Common myeloid progenitor, CD34-positive (primary cell): ENCODE results near the gene FCF1.

Source experiments
- CTCF ChIA-PET: fragments of 350-600 bp; sonication (Branson Sonifier 250); formaldehyde crosslinking; loops from one replicate; lab custom pipeline; 2021; ENCODE audit warnings: antibody characterized with exemption; lab: Charles Lee
- POLR2A ChIA-PET: fragments of 350-600 bp; sonication (Branson Sonifier 250); formaldehyde crosslinking; loops from one replicate; lab custom pipeline; 2021; ENCODE audit warnings: antibody characterized with exemption; lab: Charles Lee
- DNase-seq, 3 donors: peaks; one replicate each; pipeline versions ENCODE4 v3.0.0 to v3.0.0-alpha.2; 2013
- H3K27ac ChIP-seq, 2 experiments: 1 replicate in 1 of 2; 2 replicates in 1 of 2; pipeline ENCODE4 v1.7.0; 2013; ENCODE audit warnings: inconsistent platforms in 2 of 2, low read length in 2 of 2, mild to moderate bottlenecking in 2 of 2, low read depth in 1 of 2, moderate library complexity in 1 of 2; ENCODE audit not compliant: severe bottlenecking in 2 of 2, insufficient read depth in 1 of 2, poor library complexity in 1 of 2
- H3K27me3 ChIP-seq, 5 experiments: replicated peaks in 2 of 5; 1 replicate in 3 of 5; 2 replicates in 2 of 5; pipeline versions ENCODE4 v1.6.1 to v1.7.0; 2013; ENCODE audit warnings: low read length in 4 of 5, mild to moderate bottlenecking in 2 of 5, moderate library complexity in 2 of 5, inconsistent platforms in 1 of 5; ENCODE audit not compliant: insufficient read depth in 5 of 5, control insufficient read depth in 4 of 5
- H3K36me3 ChIP-seq, 4 experiments: 1 replicate in 2 of 4; 2 replicates in 2 of 4; pipeline versions ENCODE4 v1.6.1 to v1.7.0; 2013; ENCODE audit warnings: low read length in 3 of 4, control low read depth in 1 of 4, mild to moderate bottlenecking in 1 of 4; ENCODE audit not compliant: control insufficient read depth in 4 of 4, insufficient read depth in 4 of 4
- H3K4me1 ChIP-seq, 4 experiments: 1 replicate in 3 of 4; 2 replicates in 1 of 4; pipeline versions ENCODE4 v1.6.1 to v1.7.1; 2013; ENCODE audit warnings: low read length in 3 of 4, mild to moderate bottlenecking in 3 of 4, control low read depth in 1 of 4, inconsistent platforms in 1 of 4, moderate library complexity in 1 of 4; ENCODE audit not compliant: control insufficient read depth in 4 of 4, insufficient read depth in 4 of 4; ENCODE audit errors: control extremely low read depth in 1 of 4
- H3K4me3 ChIP-seq, 7 experiments: 1 replicate in 4 of 7; 2 replicates in 3 of 7; pipeline versions ENCODE4 v1.5.1 to v1.7.0; 2013; ENCODE audit warnings: mild to moderate bottlenecking in 7 of 7, low read length in 6 of 7, moderate library complexity in 6 of 7, inconsistent platforms in 2 of 7, low read depth in 2 of 7, control low read depth in 1 of 7; ENCODE audit not compliant: insufficient read depth in 4 of 7, control insufficient read depth in 1 of 7; ENCODE audit errors: extremely low read depth in 1 of 7
- H3K9me3 ChIP-seq, 5 experiments: 1 replicate in 4 of 5; 2 replicates in 1 of 5; pipeline versions ENCODE4 v1.6.1 to v1.7.1; 2013; ENCODE audit warnings: low read length in 4 of 5, mild to moderate bottlenecking in 2 of 5, inconsistent platforms in 1 of 5, low read depth in 1 of 5, moderate library complexity in 1 of 5; ENCODE audit not compliant: control insufficient read depth in 4 of 5, insufficient read depth in 2 of 5; ENCODE audit errors: control extremely low read depth in 1 of 5
- WGBS: methylation state at CpG from one replicate; pipeline ENCODE4 v1.1.5; 2013; ENCODE audit not compliant: insufficient coverage; 5-methylcytosine and 5-hydroxymethylcytosine counted together

FCF1 gene

GRCh38 chr14:74684434-74684833, 28.5 kb upstream of the FCF1 start:
- Histone ChIP-seq H3K4me1 (peaks cover 32 to 52% (median 42%) of the 10 kb centered on the region in 4 experiments), H3K27ac (no peak overlapping the region), H3K36me3 (peaks cover 3 to 35% (median 14%) of the 10 kb centered on the region in 4 experiments), H3K27me3 (no peaks in the 10 kb centered on the region), H3K4me3 (peak overlapping the region in 2 of 7 experiments; percentile 3 to 12), H3K9me3 (no peaks in the 10 kb centered on the region)
- ChIA-PET CTCF (interaction anchor here (1.3 to 3.4 kb wide), 5 partner anchors 12 to 75 kb away, joined by 3 to 16 read pairs (median 5); no protein-coding TSS in a partner anchor), POLR2A (interaction anchor here (0.6 to 1.0 kb wide), 3 partner anchors 62 to 333 kb away, joined by 3 read pairs; no protein-coding TSS in a partner anchor)
- DNase-seq, result peak; percentile 40 to 91 (median 86)
- 14% methylated on average over 11 of the region's 12 CpGs for WGBS

GRCh38 chr14:74685056-74685455, 27.9 kb upstream of the FCF1 start:
- DNase-seq, result peak in 1 of 3 donors; percentile 26
- WGBS, result 77% methylated on average over 2 of the region's 2 CpGs
- no peaks in the 10 kb centered on the region for H3K27me3 ChIP-seq
- H3K4me3 ChIP-seq, result peak overlapping the region in 1 of 7 experiments; percentile 12
- no peaks in the 10 kb centered on the region for H3K9me3 ChIP-seq
- H3K4me1 ChIP-seq, result peaks cover 32 to 52% (median 42%) of the 10 kb centered on the region in 4 experiments
- ChIA-PET POLR2A (interaction anchor here (1.0 kb wide), 1 partner anchor 119 kb away, joined by 3 read pairs; no protein-coding TSS in a partner anchor), CTCF (interaction anchor here (1.2 to 3.4 kb wide), 6 partner anchors 12 to 76 kb away, joined by 3 to 16 read pairs (median 6); no protein-coding TSS in a partner anchor)
- H3K36me3 ChIP-seq, result peaks cover 3 to 40% (median 16%) of the 10 kb centered on the region in 4 experiments
- H3K27ac ChIP-seq, result no peak overlapping the region

GRCh38 chr14:74685921-74686678, 26.8 kb upstream of the FCF1 start:
- no peaks in the 10 kb centered on the region for H3K9me3 ChIP-seq
- no peak for DNase-seq
- H3K4me3 ChIP-seq, result no peak overlapping the region
- ChIA-PET POLR2A (no interaction called here), CTCF (interaction anchor here (0.6 to 3.4 kb wide), 5 partner anchors 11 to 417 kb away, joined by 3 to 16 read pairs (median 5); no protein-coding TSS in a partner anchor)
- no peaks in the 10 kb centered on the region for H3K27me3 ChIP-seq
- peaks cover 4 to 49% (median 22%) of the 10 kb centered on the region in 4 experiments for H3K36me3 ChIP-seq
- H3K27ac ChIP-seq, result no peak overlapping the region
- 88% methylated on average over 3 of the region's 3 CpGs for WGBS
- peaks cover 32 to 52% (median 41%) of the 10 kb centered on the region in 4 experiments for H3K4me1 ChIP-seq

GRCh38 chr14:74691456-74691855, 21.5 kb upstream of the FCF1 start:
- ChIA-PET POLR2A (interaction anchor here (0.6 kb wide), 1 partner anchor 21 kb away, joined by 3 read pairs; no protein-coding TSS in a partner anchor), CTCF (no interaction called here)
- Histone ChIP-seq H3K27ac (no peak overlapping the region), H3K4me3 (no peak overlapping the region), H3K36me3 (peaks cover 9 to 39% (median 21%) of the 10 kb centered on the region in 4 experiments), H3K4me1 (peaks cover 0 to 15% (median 6%) of the 10 kb centered on the region in 4 experiments), H3K9me3 (no peaks in the 10 kb centered on the region), H3K27me3 (no peaks in the 10 kb centered on the region)
- no CpG with 5 or more reads among the region's 2 CpGs for WGBS
- no peak for DNase-seq

GRCh38 chr14:74693191-74693590, 19.8 kb upstream of the FCF1 start:
- no peak overlapping the region for H3K4me3 ChIP-seq
- no CpG with 5 or more reads among the region's 3 CpGs for WGBS
- no peaks in the 10 kb centered on the region for H3K27me3 ChIP-seq
- H3K4me1 ChIP-seq, result peaks cover 0 to 9% (median 6%) of the 10 kb centered on the region in 4 experiments
- H3K27ac ChIP-seq, result no peak overlapping the region
- POLR2A ChIA-PET, result no interaction called here
- peaks cover 11 to 38% (median 20%) of the 10 kb centered on the region in 4 experiments for H3K36me3 ChIP-seq
- H3K9me3 ChIP-seq, result no peaks in the 10 kb centered on the region
- DNase-seq, result no peak
- CTCF ChIA-PET, result interaction anchor here (1.4 kb wide), 1 partner anchor 17 kb away, joined by 3 read pairs; no protein-coding TSS in a partner anchor

- peak in 2 of 3 donors; percentile 29 to 34 for DNase-seq
- H3K36me3 ChIP-seq, result peaks cover 0 to 34% (median 13%) of the 10 kb centered on the region in 4 experiments
- H3K4me3 ChIP-seq, result no peak overlapping the region
- WGBS, result 100% methylated on average over 2 of the region's 4 CpGs
- H3K4me1 ChIP-seq, result peaks cover 0 to 9% (median 6%) of the 10 kb centered on the region in 4 experiments
- H3K27me3 ChIP-seq, result no peaks in the 10 kb centered on the region
- no peaks in the 10 kb centered on the region for H3K9me3 ChIP-seq
- CTCF ChIA-PET, result no interaction called here
- POLR2A ChIA-PET, result no interaction called here
- no peak overlapping the region for H3K27ac ChIP-seq
These were observed 17.5 kb upstream of the FCF1 start for GRCh38 chr14:74695406-74695805.
